ENCODE data around the gene NDUFS1.
"Not testable (repeated sequence)": the region's sequence is repeated elsewhere in the genome, so short reads cannot be mapped to it uniquely, and the experiment has no call there.

Gene NDUFS1

DNA sequence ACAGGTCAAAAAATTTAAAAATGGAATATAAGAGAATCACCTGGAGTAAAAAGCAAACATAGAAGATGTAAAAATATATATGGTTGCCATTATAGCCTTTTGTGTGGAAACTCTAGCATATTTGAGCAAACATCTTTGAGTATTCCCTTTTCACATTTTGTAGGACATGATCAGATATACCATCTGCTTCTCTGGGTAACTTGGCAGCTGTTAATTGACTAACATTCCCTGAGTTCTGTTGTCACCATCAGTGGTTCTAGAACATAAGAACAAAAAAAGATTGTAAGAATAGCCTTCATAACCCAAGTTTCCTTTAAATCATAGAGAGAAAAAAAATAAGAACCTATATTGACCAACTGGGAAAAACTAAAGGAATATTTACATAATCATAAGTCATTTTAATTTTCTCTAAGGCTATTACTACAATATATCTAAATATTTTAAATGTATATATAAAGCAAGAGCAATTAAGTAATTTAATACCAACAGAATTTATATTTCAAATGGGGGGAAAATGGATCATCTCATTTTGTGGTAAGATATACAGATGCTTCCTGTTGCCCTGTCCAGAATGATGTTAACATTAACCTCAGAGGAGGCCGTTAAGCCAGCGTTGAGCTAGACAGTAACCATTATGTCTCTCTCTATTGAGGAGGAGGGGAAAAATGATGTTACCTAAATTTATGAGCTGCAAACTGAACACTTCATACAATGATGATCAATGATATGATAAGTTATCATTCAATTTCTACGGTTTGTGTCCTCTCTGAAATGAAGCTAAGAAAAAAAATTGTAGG is 63.5 kb downstream of the NDUFS1 start:
- no peak for DNase-seq

DNA sequence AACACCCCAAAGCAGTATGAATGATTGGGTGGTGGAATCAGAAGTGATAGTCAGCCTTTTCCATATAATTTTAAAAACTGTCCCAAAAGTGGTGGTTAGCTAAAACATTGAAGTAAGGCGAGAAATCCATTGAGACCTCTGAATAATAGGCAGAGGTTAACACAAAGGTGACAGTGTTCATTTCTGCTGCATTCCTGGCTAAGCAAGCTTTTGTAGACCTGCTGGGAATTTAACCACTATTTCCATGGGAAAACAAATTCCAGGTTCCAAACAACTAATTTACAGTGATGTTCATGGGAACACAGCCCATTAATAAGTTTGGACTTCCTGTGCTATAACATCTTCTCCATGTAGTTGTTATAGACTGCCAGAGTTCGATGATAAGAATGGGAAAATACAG is 66.9 kb downstream of the NDUFS1 start:
- no peak for DNase-seq

DNA sequence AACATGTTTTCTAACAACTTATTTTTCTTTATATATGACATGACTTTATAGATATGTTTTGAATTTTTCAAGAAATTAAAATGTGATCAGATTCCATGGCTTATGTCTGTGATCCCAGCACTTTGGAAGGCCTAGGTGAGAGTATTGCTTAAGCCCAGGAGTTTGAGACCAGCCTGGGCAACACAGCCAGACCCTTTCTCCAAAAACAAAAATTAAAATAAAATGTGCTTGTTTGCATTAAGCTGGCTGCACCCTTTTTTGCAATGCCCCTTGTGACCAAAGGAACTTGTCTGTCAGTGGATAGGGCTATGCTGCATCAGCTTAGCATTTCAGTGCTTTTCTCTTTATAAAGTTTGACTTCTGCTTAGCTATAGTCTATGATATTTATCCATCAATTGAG is 71.0 kb downstream of the NDUFS1 start:
- DNase-seq: no peak

DNA sequence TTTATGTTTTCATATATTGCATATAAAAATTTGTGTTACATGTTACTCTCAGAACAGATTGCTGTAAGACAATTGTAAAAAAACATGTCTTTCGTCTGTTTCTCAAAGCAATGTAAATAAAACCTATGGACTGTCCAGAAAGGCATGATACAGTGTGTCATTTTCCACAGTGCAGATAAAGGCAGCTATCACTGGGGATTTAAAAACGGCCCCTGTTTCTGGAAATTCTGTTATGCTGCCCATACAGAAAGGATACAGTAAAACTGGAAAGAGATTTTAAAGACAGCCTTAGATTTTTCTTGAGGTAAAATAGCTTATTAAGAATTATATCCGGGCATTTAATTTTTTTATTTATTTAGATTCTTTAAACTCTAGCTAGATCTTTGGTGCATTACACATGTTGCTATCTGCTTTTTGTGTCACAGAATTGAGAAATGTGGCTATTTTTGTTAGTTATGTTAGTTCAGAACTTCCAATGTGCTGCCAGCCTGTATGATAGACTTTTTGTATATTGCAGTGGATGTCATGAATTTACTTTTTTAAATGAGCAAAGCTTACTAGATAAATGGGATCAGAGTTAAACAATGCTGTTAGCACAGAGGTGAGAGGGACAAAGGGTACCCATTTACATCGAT is 72.4 kb downstream of the NDUFS1 start:
- DNase-seq: peak in 2 of 3 donors; percentile 6 to 30

DNA sequence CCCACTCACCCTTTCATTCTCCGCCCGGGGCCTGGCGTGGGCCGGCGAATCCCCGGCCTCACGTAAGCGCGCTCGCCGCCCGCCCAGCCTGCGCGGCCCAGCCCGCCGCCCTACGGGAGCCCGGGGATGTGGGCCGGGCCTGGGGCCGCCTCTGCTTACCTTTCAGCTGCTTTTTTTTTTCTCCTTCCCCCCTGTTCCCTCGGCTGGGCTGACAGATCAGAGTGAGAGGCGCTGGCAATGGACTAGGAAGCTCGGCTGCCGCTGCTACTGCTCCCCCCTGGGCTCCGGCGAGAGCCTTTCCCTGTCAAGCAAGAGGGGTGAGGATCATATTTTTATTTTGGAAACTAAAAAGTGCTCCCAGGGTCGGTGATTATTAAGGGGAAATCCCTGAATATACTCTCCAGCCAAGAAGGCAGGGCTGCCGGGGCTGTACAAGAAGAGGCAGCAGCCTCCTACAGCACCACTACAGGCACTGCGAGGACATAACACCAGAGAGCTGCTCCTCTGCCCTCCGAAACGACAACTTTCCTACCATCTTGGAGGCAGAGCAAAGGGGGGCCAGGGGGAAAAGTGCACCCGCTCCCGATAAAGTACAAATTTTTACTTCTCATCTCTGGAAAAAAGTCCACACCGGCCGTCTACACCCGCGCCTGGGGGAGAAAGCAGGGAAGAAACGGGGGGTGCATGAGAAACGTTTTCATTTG is 73.3 kb downstream of the NDUFS1 start, which contains the start of gene INO80D:
Gene INO80D, minus strand, starts transcription at position 433 of the 704 bp plus-strand sequence. CDS start 23,158 bp downstream, outside the sequence.
- peak; percentile 90 to 92 (median 90) for DNase-seq

DNA sequence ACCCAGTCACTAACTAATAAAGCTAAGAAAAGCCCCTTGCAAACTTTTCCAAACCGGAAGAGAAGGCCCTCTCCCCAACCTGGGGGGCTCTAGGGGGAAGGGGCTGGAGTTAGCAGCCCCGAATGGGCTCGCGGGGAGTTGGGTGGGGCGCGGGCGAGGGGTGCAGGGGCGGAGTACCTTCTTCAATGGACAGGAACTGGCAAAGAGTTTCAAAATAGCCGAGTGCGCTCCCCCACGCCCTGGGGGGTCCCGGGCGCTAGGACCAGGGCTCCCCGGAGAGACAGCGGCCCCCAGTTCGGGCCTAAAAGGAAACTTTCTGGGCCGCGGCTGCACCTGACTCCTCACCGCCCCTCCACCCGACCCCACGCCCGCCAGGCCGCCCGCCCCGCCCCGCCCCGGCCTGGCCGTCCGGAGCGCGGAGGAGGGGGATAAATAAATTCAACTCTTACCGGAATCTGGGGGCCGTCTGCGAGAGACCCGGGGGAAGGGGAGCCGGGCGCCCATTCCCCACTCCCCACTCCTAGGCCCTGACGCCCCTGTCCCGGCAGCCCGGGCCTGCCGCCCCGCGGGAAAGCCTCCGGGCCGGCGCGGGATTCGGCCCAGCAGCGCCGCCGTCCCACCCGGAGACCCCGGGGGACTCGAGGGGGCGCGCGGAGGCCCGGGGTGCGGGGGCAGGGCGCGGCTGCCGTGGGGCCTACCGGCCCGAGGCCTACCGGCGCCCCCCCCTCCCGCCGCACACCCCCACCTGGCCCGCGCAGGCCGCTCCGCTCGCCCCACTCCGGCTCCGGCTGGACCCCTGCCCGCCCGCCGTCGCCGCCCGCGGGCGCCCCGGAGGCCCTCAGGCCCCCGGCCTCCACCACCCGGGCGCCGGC is 74.1 kb downstream of the NDUFS1 start:
- DNase-seq: peak; percentile 39 to 73 (median 57)

DNA sequence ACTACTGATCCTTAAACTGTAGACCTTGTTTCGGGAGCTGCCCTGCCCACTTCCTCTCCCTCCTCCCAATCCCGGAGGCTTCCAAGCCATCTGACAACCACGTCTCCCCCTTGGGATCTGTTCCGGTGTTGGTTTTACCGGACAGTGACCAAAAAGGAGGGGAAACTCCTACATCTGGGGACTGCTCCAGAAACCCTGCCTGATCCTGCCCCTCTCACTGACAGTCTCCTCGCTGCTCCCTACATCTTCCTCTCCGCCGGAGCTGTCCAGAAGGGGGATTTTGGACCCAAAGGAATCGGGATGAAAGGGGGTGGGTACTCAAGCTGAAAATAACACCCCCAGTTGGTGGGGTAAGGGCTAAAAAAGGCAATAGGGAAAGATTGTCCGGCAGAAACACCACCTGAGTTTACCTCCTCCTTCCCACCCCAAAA is 74.8 kb downstream of the NDUFS1 start:
- peak; percentile 45 to 72 (median 67) for DNase-seq

DNA sequence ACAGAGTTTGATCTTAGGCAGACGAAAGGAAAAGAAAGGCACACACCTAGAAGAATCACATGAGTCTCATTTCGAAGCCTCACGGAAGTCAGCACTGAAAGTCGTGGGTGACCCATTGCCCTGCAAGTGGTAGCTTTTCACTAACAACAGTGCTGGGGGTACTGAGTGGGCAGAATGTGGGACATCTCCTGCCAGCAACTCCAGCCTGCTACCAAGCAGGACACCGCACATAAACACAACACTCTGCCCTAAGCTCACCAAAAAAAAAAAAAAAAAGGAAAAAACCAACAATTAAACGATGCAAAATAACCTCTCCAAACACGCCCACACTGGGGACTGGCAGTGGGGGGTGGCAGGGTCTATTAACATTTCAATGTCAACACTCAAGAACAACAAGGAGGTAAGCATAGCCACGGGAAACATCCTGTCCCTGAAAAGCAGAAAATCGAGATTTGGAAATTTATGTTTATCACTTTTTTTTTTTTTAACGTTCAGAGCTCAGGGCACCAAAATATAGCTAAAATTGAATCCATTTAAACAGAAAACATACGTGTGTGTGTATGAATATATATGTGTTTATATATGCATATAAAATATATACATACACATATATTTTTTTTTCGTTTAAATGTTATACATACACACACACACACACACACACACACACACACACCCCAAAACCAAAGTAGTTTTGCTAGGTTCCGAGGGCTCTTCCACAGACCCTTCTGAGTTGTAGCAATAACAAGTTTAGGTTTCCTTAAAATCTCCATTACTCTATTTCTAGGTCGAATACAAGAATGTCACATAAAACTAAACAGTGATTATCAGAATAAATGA is 75.4 kb downstream of the NDUFS1 start:
- DNase-seq: peak in 2 of 3 donors; percentile 15 to 31

DNA sequence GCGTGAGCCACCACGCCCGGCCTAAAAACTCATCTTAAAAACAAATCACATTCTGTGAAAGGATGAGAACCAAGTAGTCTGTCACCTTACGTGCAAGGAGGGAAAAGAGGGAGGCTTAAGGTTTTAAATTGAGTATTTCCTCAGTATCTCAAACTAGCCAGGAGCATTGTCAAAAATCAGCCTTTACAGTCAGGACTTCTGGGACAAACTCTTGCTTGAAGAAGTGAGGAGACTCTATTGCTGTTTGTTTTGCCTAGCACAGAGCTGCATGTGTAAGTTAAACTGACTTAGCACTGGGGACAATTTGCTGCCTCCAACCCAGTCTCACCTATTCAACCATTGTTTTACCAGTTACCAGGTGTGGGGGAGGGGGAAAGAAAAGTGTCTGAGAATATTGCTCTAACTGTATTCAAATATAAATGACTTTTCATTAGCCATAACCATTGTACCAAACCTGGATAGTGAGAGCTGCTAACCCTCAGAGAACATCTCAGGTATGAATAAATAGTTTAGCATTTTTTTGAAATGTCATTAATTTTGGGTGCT is 76.9 kb downstream of the NDUFS1 start:
- no peak for DNase-seq

DNA sequence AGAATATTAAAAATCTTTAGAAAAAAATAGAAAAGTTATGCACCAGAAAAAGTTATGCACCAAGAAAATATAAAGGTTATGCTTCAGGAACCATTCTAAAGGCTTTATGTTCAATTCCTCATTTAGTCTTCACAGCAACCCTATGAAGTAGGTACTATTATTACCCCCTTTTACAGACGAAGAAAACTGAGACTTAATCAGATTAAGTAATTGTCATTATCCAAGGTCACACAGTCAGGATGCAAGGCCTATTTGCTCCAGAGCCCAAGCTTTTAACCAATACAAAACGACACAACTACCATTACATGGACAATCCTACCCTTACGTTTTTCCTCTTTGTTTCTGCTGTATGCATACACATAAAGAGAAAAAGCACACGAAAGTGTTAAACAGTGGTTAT is 78.3 kb downstream of the NDUFS1 start:
- DNase-seq: no peak

DNA sequence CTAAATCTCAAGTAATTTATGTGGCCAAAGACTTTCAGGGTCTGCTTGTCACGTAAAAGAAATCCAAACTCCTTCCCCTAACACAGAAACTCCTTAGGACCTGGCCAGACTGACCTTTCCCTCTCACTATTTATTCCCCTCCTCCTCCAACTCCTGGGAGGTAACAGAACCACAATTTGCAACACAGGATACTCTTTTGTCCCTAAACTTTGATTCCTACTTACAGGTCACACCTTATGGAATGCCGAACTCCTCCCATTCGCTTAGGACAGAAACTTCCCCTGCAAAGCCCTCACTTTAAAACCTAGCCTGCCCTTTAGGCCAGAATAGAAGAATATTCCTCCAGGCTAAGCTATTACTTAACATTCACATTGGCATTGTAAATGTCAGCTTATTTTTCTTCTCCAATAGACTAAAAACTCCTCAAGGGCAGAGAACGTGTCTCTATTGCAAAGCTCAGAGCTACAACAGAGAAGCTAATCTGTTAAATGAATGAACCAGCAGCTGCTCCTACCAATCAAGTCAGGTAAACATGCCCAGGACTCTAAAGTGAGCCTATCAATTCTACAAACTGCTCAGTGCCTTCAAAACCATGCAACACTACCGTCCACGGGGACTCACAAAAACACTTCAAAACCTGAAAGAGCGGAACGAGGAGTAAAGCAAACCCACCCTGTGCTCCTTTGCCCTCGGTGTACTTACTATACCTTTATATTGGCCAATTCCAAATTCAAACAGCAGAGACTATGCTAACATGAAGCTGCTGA is 79.4 kb downstream of the NDUFS1 start:
- no peak for DNase-seq

DNA sequence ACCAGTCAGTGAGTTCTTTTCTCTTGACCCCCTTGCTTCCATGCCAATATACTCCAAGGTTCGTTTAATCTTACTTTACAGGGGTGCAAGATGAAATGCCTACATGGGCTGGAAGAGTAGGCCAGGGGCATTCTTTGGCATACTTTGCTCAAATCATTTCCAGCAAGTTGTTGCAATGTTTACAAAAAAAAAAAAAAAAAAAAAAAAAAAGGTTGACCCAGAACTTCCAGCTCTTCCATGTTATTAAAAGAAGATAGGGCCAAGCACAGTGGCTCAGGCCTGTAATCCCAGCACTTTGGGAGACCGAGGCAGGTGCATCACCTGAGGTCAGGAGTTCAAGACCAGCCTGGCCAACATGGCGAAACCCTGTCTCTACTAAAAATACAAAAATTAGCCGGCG is 81.4 kb downstream of the NDUFS1 start:
- DNase-seq: not testable (repeated sequence)

DNA sequence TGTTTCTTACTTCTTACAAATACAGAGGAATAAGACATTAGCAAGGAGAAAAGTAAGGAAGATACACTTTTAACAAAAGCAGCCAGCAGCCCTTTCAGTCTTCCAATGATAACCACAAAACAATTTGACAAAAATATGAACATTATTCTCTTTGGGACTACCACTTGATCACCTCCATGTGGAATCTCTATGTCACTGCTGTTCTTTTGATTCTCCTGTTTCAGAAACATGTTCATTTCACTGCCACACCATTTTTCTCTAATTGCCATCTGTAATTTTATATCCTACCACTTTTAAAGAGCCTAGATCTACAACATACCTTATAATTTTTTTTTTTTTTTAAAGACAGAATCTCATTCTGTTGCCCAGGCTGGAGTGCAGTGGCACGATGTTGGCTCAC is 84.1 kb downstream of the NDUFS1 start:
- no peak for DNase-seq

DNA sequence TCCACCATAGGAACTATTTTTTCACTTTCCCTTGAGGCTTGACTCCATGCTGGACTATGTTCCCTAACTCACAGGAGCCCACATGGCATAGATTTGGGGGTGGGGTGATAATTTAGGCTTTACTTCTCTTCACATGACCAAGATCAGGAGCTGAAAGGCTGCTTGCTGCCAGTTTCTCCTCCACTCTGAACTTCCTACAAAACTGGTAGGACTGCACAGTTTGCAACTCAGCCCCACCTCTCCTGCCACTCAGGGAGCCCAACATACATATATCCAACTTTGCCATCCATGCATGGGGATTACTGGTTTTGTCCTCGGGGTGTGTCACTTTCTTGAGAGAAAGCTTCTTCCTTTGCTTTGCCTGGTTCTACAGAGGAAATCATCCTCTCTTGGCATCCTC is 87.4 kb downstream of the NDUFS1 start:
- peak in 1 of 3 donors; percentile 2 for DNase-seq

DNA sequence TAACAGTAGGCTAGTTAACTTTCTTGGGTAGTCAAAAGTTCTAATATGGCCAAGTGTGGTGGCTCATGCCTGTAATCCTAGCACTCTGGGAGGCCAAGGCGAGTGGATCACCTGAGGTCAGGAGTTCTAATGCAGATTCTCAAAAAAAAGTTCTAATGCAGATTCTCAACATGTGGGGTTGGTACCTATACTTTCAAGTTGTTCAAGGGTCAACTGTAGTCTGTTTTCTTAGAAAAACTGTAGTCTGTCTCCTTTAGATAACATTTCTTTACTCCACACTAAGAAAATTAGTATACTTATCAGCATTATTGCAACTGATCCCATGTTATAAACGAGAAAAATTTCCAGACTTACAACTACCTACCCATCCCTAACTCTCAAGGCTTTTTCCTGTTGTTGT is 89.8 kb downstream of the NDUFS1 start:
- no peak for DNase-seq

DNA sequence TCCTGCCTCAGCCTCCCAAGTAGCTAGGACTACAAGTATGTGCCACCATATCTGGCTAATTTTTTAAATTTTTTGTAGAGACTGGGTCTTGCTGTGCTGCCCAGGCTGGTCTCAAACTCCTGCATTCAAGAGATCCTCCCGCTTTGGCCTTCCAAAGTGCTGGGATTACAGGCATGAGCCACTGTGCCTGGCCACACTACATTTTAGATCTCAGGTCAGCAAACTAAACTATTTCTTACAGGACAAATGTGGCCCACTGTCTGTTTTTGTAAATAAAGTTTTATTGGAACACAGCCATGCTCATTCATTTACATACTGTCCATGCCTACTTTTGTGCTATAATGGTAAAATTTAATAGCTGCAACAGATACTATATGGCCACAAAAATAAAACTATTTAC is 91.0 kb downstream of the NDUFS1 start:
- DNase-seq: no peak

Measured in suppressor macrophage treated with lipopolysaccharide for 1 hour (primary cell).